Breast epithelium (tissue), 4 donors: ENCODE data around the gene POLDIP3. TPM values are rescaled to one million over a fixed set of nuclear protein-coding genes. Genes with fewer than 3 reads are reported as not detected.

Experiments used
- DNase-seq, 2 donors: peaks; one replicate each; pipeline ENCODE4 v3.0.0-alpha.2; 2019; ENCODE audit warnings: low spot score in 2 of 2
- H3K27ac ChIP-seq, 2 donors: fragments of 200-600 bp; sonication (generic) in 1 of 2; one replicate each; pipeline ENCODE4 v1.5.1; 2016 to 2019; ENCODE audit warnings: mild to moderate bottlenecking in 1 of 2
- H3K27me3 ChIP-seq, 2 donors: fragments of 200-600 bp; sonication (generic) in 1 of 2; one replicate each; pipeline versions ENCODE4 v1.5.1 to v1.6.0; 2017 to 2019; ENCODE audit warnings: control low read depth in 1 of 2, mild to moderate bottlenecking in 1 of 2
- H3K36me3 ChIP-seq: fragments of 200-600 bp; one replicate; pipeline ENCODE4 v1.5.1; 2019
- H3K4me1 ChIP-seq, 2 donors: fragments of 200-600 bp; sonication (generic); one replicate each; pipeline ENCODE4 v1.5.1; 2016 to 2019; ENCODE audit warnings: control low read depth in 1 of 2
- H3K4me3 ChIP-seq, 3 donors: fragments of 200-600 bp; sonication (generic); 1 replicate in 2 of 3; 2 replicates in 1 of 3; pipeline ENCODE4 v1.5.1; 2016 to 2019; ENCODE audit warnings: mild to moderate bottlenecking in 3 of 3, moderate library complexity in 2 of 3
- H3K9me3 ChIP-seq, 2 donors: fragments of 200-600 bp; sonication (generic) in 1 of 2; one replicate each; pipeline ENCODE4 v1.5.1; 2016 to 2019; ENCODE audit warnings: control low read depth in 1 of 2
- POLR2A ChIP-seq: fragments of 450-650 bp; IDR thresholded peaks from one replicate; pipeline ENCODE4 v1.6.1; 2016; ENCODE audit warnings: antibody characterized with exemption, mild to moderate bottlenecking, moderate library complexity
- POLR2AphosphoS5 ChIP-seq, 3 donors: sonication (generic); formaldehyde crosslinking; IDR thresholded peaks; one replicate each; pipeline ENCODE4 v1.6.1; 2017; ENCODE audit warnings: antibody characterized with exemption in 3 of 3
- intact Hi-C: fragments of 100-400 bp; cut with DNase I; formaldehyde crosslinking; loops from one replicate; pipeline ENCODE4 v1.15.1; 2023; ENCODE audit warnings: low total_unique reads
- total RNA-seq, 3 donors: library from RNA; depleted of rRNA; stranded (reverse); fragments of >200 nt; gene quantifications; one replicate each; pipeline ENCODE4 v1.1.0, GENCODE V29; 2016
- TF ChIP-seq, protein P1 (sequence below), 3 donors: fragments of 450-650 bp; IDR thresholded peaks; one replicate each; pipeline ENCODE4 v1.5.1; 2016 to 2017; ENCODE audit warnings: antibody characterized with exemption in 3 of 3, mild to moderate bottlenecking in 3 of 3, moderate library complexity in 3 of 3

Gene POLDIP3
- total RNA-seq, 3 donors from 2014 or later: 33.1 to 52.8 (median 38.3) TPM

- intact Hi-C loops: no loop called here
- Histone ChIP-seq H3K27ac (peak overlapping the region; percentile 98), H3K27me3 (no peaks in the 10 kb centered on the region), H3K4me1 (peaks cover 10 to 23% of the 10 kb centered on the region in 2 donors), H3K36me3 (no peaks in the 10 kb centered on the region), H3K9me3 (no peaks in the 10 kb centered on the region), H3K4me3 (peak overlapping the region; percentile 70 to 92 (median 87))
- DNase-seq: peak; percentile 90
- TF ChIP-seq, protein P1, sequence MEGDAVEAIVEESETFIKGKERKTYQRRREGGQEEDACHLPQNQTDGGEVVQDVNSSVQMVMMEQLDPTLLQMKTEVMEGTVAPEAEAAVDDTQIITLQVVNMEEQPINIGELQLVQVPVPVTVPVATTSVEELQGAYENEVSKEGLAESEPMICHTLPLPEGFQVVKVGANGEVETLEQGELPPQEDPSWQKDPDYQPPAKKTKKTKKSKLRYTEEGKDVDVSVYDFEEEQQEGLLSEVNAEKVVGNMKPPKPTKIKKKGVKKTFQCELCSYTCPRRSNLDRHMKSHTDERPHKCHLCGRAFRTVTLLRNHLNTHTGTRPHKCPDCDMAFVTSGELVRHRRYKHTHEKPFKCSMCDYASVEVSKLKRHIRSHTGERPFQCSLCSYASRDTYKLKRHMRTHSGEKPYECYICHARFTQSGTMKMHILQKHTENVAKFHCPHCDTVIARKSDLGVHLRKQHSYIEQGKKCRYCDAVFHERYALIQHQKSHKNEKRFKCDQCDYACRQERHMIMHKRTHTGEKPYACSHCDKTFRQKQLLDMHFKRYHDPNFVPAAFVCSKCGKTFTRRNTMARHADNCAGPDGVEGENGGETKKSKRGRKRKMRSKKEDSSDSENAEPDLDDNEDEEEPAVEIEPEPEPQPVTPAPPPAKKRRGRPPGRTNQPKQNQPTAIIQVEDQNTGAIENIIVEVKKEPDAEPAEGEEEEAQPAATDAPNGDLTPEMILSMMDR (IDR thresholded peaks at IDR 0.05): no peak
- TF ChIP-seq POLR2A (peak; percentile 97), POLR2AphosphoS5 (IDR thresholded peaks at IDR 0.05) (peak; percentile 96 to 99 (median 98))
Measured at GRCh38 chr22:42615092-42615859, 593 bp upstream of the POLDIP3 start.

- H3K4me3 ChIP-seq: peak overlapping the region; percentile 70 to 92 (median 87)
- H3K36me3 ChIP-seq: no peaks in the 10 kb centered on the region
- H3K27ac ChIP-seq: peak overlapping the region; percentile 98
- intact Hi-C loops: no loop called here
- H3K4me1 ChIP-seq: peaks cover 10 to 23% of the 10 kb centered on the region in 2 donors
- H3K27me3 ChIP-seq: no peaks in the 10 kb centered on the region
- TF ChIP-seq, protein P1 (IDR thresholded peaks at IDR 0.05): no peak
- no peak for DNase-seq
- no peaks in the 10 kb centered on the region for H3K9me3 ChIP-seq
Measured at GRCh38 chr22:42613872-42614301, 796 bp downstream of the POLDIP3 start.

DNA sequence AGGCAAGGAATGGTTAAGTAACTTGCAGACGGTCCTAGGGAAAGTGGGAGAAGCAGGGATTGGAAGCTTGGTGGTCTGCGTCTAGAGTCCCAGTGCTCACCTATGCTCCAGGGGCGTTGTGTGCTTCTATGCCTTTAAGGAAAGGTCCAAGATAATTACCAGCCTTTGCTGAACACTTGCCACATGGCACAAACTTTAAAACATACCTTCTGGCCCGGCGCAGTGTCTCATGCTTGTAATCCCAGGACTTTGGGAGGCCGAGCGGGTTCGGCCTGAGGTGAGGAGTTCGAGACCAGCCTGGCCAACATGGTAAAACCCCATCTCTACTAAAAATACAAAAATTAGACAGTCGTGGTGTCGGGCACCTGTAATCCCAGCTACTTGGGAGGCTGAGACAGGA is 2.3 kb downstream of the POLDIP3 start:
- Histone ChIP-seq H3K4me3 (peak overlapping the region in 2 of 3 donors; percentile 87 to 92), H3K27ac (peak overlapping the region; percentile 13 to 98), H3K9me3 (no peaks in the 10 kb centered on the region), H3K36me3 (no peaks in the 10 kb centered on the region), H3K27me3 (no peaks in the 10 kb centered on the region), H3K4me1 (peaks cover 10 to 23% of the 10 kb centered on the region in 2 donors)
- TF ChIP-seq, protein P1 (IDR thresholded peaks at IDR 0.05): no peak
- TF ChIP-seq POLR2A: no peak
- TF ChIP-seq POLR2AphosphoS5 (IDR thresholded peaks at IDR 0.05): no peak
- no peak for DNase-seq
- intact Hi-C loops: no loop called here

- TF ChIP-seq, protein P1 (IDR thresholded peaks at IDR 0.05): no peak
- TF ChIP-seq POLR2A (no peak), POLR2AphosphoS5 (IDR thresholded peaks at IDR 0.05) (no peak)
- intact Hi-C loops: no loop called here
- no peak for DNase-seq
- no peaks in the 10 kb centered on the region for H3K36me3 ChIP-seq
- peak overlapping the region in 1 of 2 donors; percentile 89 for H3K27ac ChIP-seq
- H3K9me3 ChIP-seq: no peaks in the 10 kb centered on the region
- H3K27me3 ChIP-seq: no peaks in the 10 kb centered on the region
- peaks cover 10 to 23% of the 10 kb centered on the region in 2 donors for H3K4me1 ChIP-seq
- H3K4me3 ChIP-seq: no peak overlapping the region
Measured at GRCh38 chr22:42611051-42611450, 3.6 kb downstream of the POLDIP3 start.

DNA sequence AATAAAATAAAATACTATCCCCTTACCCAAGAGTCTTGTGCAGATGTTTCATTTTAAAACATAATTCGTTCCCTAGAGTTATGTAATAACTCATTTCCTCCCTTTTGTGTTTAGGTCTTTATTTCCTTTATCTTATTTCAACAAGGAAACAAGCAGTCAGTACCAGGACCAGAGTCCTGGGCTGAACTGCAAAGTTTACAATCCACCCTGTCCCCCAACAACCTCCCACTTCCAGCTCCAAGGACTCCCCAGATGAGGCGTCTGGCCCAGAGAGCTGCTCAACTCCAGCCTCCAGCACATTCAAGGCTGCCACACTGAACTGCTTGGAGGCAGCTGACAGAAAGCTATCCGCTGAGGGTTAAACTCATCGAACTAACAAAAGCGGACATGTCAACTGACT is 4.5 kb downstream of the POLDIP3 start:
- Histone ChIP-seq H3K27me3 (no peaks in the 10 kb centered on the region), H3K36me3 (no peaks in the 10 kb centered on the region), H3K4me3 (no peak overlapping the region), H3K4me1 (peaks cover 5 to 23% of the 10 kb centered on the region in 2 donors), H3K27ac (peak overlapping the region; percentile 89 to 91), H3K9me3 (no peaks in the 10 kb centered on the region)
- no peak for TF ChIP-seq POLR2AphosphoS5 (IDR thresholded peaks at IDR 0.05)
- TF ChIP-seq, protein P1 (IDR thresholded peaks at IDR 0.05): no peak
- no peak for TF ChIP-seq POLR2A
- intact Hi-C loops: no loop called here
- DNase-seq: no peak
